HepG2 (cell line): ENCODE results near the gene AP4S1. TPM values are rescaled to one million over a fixed set of nuclear protein-coding genes. Genes with fewer than 3 reads are reported as not detected.

Source experiments
- ATAC-seq: fragments of 200-7000 bp; cut with Tn5 transposase; 3 replicates; pipeline ENCODE4 v1.9.1; 2020; ENCODE audit warnings: mild to moderate bottlenecking, moderate library complexity
- BruUV-seq: library from RNA; stranded (reverse); fragments of 400-500 nt; replicated peaks from 2 replicates; lab custom pipeline; 2021; lab: Mats Ljungman, UMichigan
- CTCF ChIA-PET: fragments of 300-600 bp; formaldehyde crosslinking; extraction: SDS; loops from one replicate; lab custom pipeline; 2021; ENCODE audit warnings: low total read pairs, inconsistent platforms, low intra/inter-chr PET ratio; lab: Yijun Ruan, JAX
- POLR2A ChIA-PET: fragments of 350-600 bp; sonication (Branson Sonifier 250); formaldehyde crosslinking; loops from one replicate; lab custom pipeline; 2020; ENCODE audit warnings: antibody characterized with exemption, inconsistent platforms; lab: Yijun Ruan, JAX
- DNase-seq: peaks from one replicate; pipeline ENCODE4 v3.0.0-alpha.2; 2015; ENCODE audit warnings: low spot score
- FAIRE-seq: peaks from 3 replicates; lab custom pipeline; 2011; peaks lifted over from hg19 to GRCh38; lab: Jason Lieb, UNC
- H2AFZ ChIP-seq: one replicate; pipeline ENCODE4 v1.6.1; 2011; ENCODE audit warnings: low read length, inconsistent platforms
- H3K27ac ChIP-seq: fragments of 300-600 bp; 3 replicates; pipeline ENCODE4 v1.8.0; 2011; ENCODE audit warnings: mixed run types, mild to moderate bottlenecking, mixed read lengths, low read length, inconsistent platforms; ENCODE audit not compliant: insufficient read depth; ENCODE audit errors: extremely low read length
- H3K27me3 ChIP-seq, 2 experiments: fragments of 200-600 bp in 1 of 2; 2 replicates in 1 of 2; 3 replicates in 1 of 2; pipeline versions ENCODE4 v1.6.0 to v1.8.0; 2011; ENCODE audit warnings: low read length in 2 of 2, mild to moderate bottlenecking in 2 of 2, moderate library complexity in 2 of 2, inconsistent platforms in 1 of 2; ENCODE audit not compliant: insufficient read depth in 2 of 2, control insufficient read depth in 1 of 2
- H3K36me3 ChIP-seq, 2 experiments: fragments of 200-600 bp in 1 of 2; replicated peaks in 1 of 2; 2 replicates in 1 of 2; 3 replicates in 1 of 2; pipeline versions ENCODE4 v1.5.1 to v1.8.0; 2011; ENCODE audit warnings: low read length in 2 of 2, inconsistent platforms in 1 of 2; ENCODE audit not compliant: insufficient read depth in 2 of 2, control insufficient read depth in 1 of 2
- H3K4me1 ChIP-seq: 2 replicates; pipeline ENCODE4 v1.5.1; 2012; ENCODE audit warnings: low read length, inconsistent platforms; ENCODE audit not compliant: insufficient read depth
- H3K4me2 ChIP-seq: 2 replicates; pipeline ENCODE4 v1.6.0; 2011; ENCODE audit warnings: low read depth, low read length, inconsistent platforms
- H3K4me3 ChIP-seq, 3 experiments: fragments of 200-600 bp in 1 of 3; sonication (generic), shearing (Covaris generic) in 1 of 3; replicated peaks in 1 of 3; 2 replicates each; pipeline ENCODE4 v1.5.1; 2011 to 2016; ENCODE audit warnings: low read length in 3 of 3, inconsistent platforms in 2 of 3, low read depth in 2 of 3, mild to moderate bottlenecking in 2 of 3, control low read depth in 1 of 3, mixed read lengths in 1 of 3; ENCODE audit not compliant: insufficient read depth in 1 of 3
- H3K79me2 ChIP-seq: one replicate; pipeline ENCODE4 v1.6.1; 2011; ENCODE audit warnings: low read length, inconsistent platforms; ENCODE audit not compliant: insufficient read depth
- H3K9ac ChIP-seq: 2 replicates; pipeline ENCODE4 v1.6.0; 2011; ENCODE audit warnings: mild to moderate bottlenecking, low read depth, low read length, inconsistent platforms; ENCODE audit not compliant: insufficient read depth
- H3K9me3 ChIP-seq: 2 replicates; pipeline ENCODE4 v1.5.1; 2012; ENCODE audit warnings: mild to moderate bottlenecking, low read length
- H4K20me1 ChIP-seq: 2 replicates; pipeline ENCODE4 v1.6.0; 2011; ENCODE audit warnings: inconsistent platforms, mild to moderate bottlenecking, low read length, moderate library complexity; ENCODE audit not compliant: insufficient read depth
- ARID5B ChIP-seq: IDR thresholded peaks from 2 replicates; pipeline ENCODE4 v1.4.0; 2020; ENCODE audit warnings: mild to moderate bottlenecking, missing genetic modification reagents
- FOSL1 ChIP-seq: sonication (generic); formaldehyde crosslinking; IDR thresholded peaks from 2 replicates; pipeline ENCODE4 v1.9.0; 2021; ENCODE audit warnings: missing genetic modification reagents, borderline replicate concordance
- FOSL2 ChIP-seq: sonication (generic); formaldehyde crosslinking; IDR thresholded peaks from 2 replicates; pipeline ENCODE4 v1.4.0; 2020; ENCODE audit warnings: missing genetic modification reagents
- GATAD2A ChIP-seq: IDR thresholded peaks from 2 replicates; pipeline ENCODE4 v1.6.1; 2016
- HNF4G ChIP-seq, 2 experiments: sonication (generic) in 1 of 2; formaldehyde crosslinking in 1 of 2; IDR thresholded peaks; 2 replicates each; pipeline versions ENCODE4 v1.4.0 to v1.6.1; 2011 to 2020; ENCODE audit warnings: borderline replicate concordance in 2 of 2, low read depth in 2 of 2, mild to moderate bottlenecking in 2 of 2, low read length in 1 of 2, missing genetic modification reagents in 1 of 2, moderate library complexity in 1 of 2
- ISL2 ChIP-seq: sonication (generic); formaldehyde crosslinking; IDR thresholded peaks from 2 replicates; pipeline ENCODE4 v1.5.0; 2020; ENCODE audit warnings: missing genetic modification reagents
- MXD4 ChIP-seq: IDR thresholded peaks from 2 replicates; pipeline ENCODE4 v1.6.1; 2016; ENCODE audit warnings: mild to moderate bottlenecking, missing biosample characterization, missing genetic modification reagents
- RXRB ChIP-seq: IDR thresholded peaks from 2 replicates; pipeline ENCODE4 v1.6.1; 2016; ENCODE audit warnings: borderline replicate concordance, missing genetic modification reagents, missing compliant biosample characterization
- SOX5 ChIP-seq: IDR thresholded peaks from 2 replicates; pipeline ENCODE4 v1.6.1; 2016; ENCODE audit warnings: borderline replicate concordance
- ZNF264 ChIP-seq: sonication (generic); formaldehyde crosslinking; IDR thresholded peaks from 2 replicates; pipeline ENCODE4 v1.4.0; 2020; ENCODE audit warnings: missing genetic modification reagents
- ZNF569 ChIP-seq: sonication (generic); formaldehyde crosslinking; IDR thresholded peaks from 2 replicates; pipeline ENCODE4 v1.5.0; 2020; ENCODE audit warnings: mild to moderate bottlenecking, missing genetic modification reagents, moderate library complexity, borderline replicate concordance
- ZSCAN30 ChIP-seq: sonication (generic); formaldehyde crosslinking; IDR thresholded peaks from 2 replicates; pipeline ENCODE4 v1.5.0; 2020; ENCODE audit warnings: mild to moderate bottlenecking, missing genetic modification reagents
- WGBS: methylation state at CpG from one replicate; pipeline ENCODE4 v1.1.6; 2017; ENCODE audit warnings: low lambda C conversion rate; 5-methylcytosine and 5-hydroxymethylcytosine counted together
- in situ Hi-C: cut with HindIII; loops from 2 replicates; pipeline ENCODE4 v1.10.0; 2017; ENCODE audit warnings: low pct_unique_long_range_greater_than_20kb; ENCODE audit not compliant: extremely low pct_ligation_motif_present
- intact Hi-C: fragments of 100-400 bp; cut with micrococcal nuclease; formaldehyde crosslinking; loops from one replicate; pipeline ENCODE4 v1.10.0; 2022; ENCODE audit not compliant: unreplicated experiment
- polyA plus RNA-seq, 8 experiments: library from polyadenylated mRNA; depleted of rRNA in 3 of 8; stranded (reverse) in 7 of 8; unstranded in 1 of 8; fragments of >200 nt; fragmentation: Illumina TruSeq in 4 of 8; extraction: Trizol in 4 of 8; gene quantifications; 2 replicates each; pipeline versions ENCODE4 v1.2.1 to v1.2.3, GENCODE V29; 2011 to 2016; ENCODE audit warnings: low read depth in 4 of 8, missing spikeins in 1 of 8, mixed read lengths in 1 of 8; ENCODE audit not compliant: insufficient read depth in 1 of 8
- total RNA-seq, 5 experiments: library from RNA; depleted of rRNA; stranded (reverse); fragments of >200 nt; fragmentation: Illumina TruSeq; extraction: Trizol; gene quantifications; 2 replicates each; pipeline ENCODE4 v1.2.3, GENCODE V29; 2016; ENCODE audit warnings: low read depth in 1 of 5
- TF ChIP-seq, protein P1 (sequence below): sonication (generic); formaldehyde crosslinking; IDR thresholded peaks from 2 replicates; pipeline ENCODE4 v1.5.1; 2020; ENCODE audit warnings: mild to moderate bottlenecking, missing genetic modification reagents, moderate library complexity
- TF ChIP-seq, protein P2 (sequence below): sonication (generic); formaldehyde crosslinking; IDR thresholded peaks from 2 replicates; pipeline ENCODE4 v1.5.1; 2020; ENCODE audit warnings: mild to moderate bottlenecking, missing genetic modification reagents, moderate library complexity

The AP4S1 gene
- total and polyA plus RNA-seq, 2 of the 13 experiments (the other 11 are each of a cell fraction or from before 2014, with no cell fraction given): 3.9 to 21.1 TPM

DNA sequence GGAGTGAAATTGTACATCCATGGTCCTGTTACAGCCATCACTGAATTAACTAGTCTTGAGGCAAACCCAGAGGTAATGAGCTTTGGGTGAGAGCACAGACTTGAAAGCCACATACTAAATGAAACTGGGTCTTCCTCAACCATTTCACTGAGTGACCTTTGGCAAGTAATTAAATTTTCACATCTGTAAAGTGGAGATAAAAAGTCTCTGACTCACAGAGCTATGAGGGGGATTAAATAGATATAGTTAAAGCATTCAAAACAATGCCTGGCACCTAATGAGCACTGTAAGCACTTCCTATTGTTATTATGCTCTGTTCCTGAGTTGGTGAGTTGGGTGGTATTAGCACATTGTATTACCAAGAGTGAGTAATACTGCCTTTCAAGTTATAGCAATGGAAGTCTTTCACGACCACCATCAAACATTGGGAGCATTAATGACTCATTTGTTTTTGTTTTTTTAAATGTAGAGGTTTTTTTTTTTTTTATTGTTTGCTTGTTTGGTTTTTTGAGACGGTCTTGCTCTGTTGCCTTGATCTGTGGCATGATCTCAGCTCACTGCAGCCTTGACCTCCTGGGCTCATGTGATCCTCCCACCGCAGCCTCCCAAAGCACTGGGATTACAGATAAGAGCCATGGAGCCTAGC is 13.2 kb downstream of the AP4S1 start:
- Histone ChIP-seq H3K4me2 (peak overlapping the region; percentile 37), H4K20me1 (no peaks in the 10 kb centered on the region), H3K4me3 (no peak overlapping the region), H3K36me3 (no peaks in the 10 kb centered on the region), H3K9me3 (no peaks in the 10 kb centered on the region), H3K27ac (peak overlapping the region; percentile 48), H3K27me3 (no peaks in the 10 kb centered on the region), H2AFZ (peak overlapping the region; percentile 44), H3K9ac (peak overlapping the region; percentile 25), H3K4me1 (peaks cover 38% of the 10 kb centered on the region), H3K79me2 (no peaks in the 10 kb centered on the region)
- DNase-seq (peak; percentile 82), ATAC-seq (peak; percentile 49), FAIRE-seq (no peak)
- no TSS peak for BruUV-seq
- intact Hi-C loops: loop anchor here (1.0 kb wide), 1 partner anchor 44 kb away; no protein-coding TSS in a partner anchor
- in situ Hi-C loops: no loop called here
- ChIA-PET CTCF (no interaction called here), POLR2A (interaction anchor here (0.7 to 5.3 kb wide), 10 partner anchors 9 to 382 kb away, joined by 3 to 126 read pairs (median 4); partner anchors contain the start of genes AP4S1, HEATR5A and STRN3)
- WGBS: 21% methylated on average over 2 of the region's 3 CpGs
- TF ChIP-seq ZNF569 (CRISPR knock-in tag) (no peak), FOSL1 (CRISPR knock-in tag) (peak; percentile 44; the same call in 1 of the 2 replicates), GATAD2A (CRISPR knock-in tag) (peak; percentile 56), MXD4 (CRISPR knock-in tag) (0 out of 2 replicates have a peak, but pooled peaks have one; percentile 29), HNF4G (IDR thresholded peaks at IDR 0.05; ENCODE audit: borderline replicate concordance, low read depth, low read length) (peak; percentile 27; the same call in 1 of the 2 replicates), HNF4G (CRISPR knock-in tag; IDR thresholded peaks at IDR 0.05; ENCODE audit: borderline replicate concordance, low read depth) (no peak), ZSCAN30 (CRISPR knock-in tag) (no peak), SOX5 (CRISPR knock-in tag) (peak; percentile 88; the same call in 1 of the 2 replicates), RXRB (CRISPR knock-in tag) (peak; percentile 40; the same call in 1 of the 2 replicates), ZNF264 (CRISPR knock-in tag) (no peak), ARID5B (peak; percentile 78), ISL2 (CRISPR knock-in tag) (0 out of 2 replicates have a peak, but pooled peaks have one; percentile 41), FOSL2 (peak; percentile 80)
- TF ChIP-seq, protein P1, sequence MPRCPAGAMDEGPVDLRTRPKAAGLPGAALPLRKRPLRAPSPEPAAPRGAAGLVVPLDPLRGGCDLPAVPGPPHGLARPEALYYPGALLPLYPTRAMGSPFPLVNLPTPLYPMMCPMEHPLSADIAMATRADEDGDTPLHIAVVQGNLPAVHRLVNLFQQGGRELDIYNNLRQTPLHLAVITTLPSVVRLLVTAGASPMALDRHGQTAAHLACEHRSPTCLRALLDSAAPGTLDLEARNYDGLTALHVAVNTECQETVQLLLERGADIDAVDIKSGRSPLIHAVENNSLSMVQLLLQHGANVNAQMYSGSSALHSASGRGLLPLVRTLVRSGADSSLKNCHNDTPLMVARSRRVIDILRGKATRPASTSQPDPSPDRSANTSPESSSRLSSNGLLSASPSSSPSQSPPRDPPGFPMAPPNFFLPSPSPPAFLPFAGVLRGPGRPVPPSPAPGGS (CRISPR knock-in tag): no peak
- TF ChIP-seq, protein P2, sequence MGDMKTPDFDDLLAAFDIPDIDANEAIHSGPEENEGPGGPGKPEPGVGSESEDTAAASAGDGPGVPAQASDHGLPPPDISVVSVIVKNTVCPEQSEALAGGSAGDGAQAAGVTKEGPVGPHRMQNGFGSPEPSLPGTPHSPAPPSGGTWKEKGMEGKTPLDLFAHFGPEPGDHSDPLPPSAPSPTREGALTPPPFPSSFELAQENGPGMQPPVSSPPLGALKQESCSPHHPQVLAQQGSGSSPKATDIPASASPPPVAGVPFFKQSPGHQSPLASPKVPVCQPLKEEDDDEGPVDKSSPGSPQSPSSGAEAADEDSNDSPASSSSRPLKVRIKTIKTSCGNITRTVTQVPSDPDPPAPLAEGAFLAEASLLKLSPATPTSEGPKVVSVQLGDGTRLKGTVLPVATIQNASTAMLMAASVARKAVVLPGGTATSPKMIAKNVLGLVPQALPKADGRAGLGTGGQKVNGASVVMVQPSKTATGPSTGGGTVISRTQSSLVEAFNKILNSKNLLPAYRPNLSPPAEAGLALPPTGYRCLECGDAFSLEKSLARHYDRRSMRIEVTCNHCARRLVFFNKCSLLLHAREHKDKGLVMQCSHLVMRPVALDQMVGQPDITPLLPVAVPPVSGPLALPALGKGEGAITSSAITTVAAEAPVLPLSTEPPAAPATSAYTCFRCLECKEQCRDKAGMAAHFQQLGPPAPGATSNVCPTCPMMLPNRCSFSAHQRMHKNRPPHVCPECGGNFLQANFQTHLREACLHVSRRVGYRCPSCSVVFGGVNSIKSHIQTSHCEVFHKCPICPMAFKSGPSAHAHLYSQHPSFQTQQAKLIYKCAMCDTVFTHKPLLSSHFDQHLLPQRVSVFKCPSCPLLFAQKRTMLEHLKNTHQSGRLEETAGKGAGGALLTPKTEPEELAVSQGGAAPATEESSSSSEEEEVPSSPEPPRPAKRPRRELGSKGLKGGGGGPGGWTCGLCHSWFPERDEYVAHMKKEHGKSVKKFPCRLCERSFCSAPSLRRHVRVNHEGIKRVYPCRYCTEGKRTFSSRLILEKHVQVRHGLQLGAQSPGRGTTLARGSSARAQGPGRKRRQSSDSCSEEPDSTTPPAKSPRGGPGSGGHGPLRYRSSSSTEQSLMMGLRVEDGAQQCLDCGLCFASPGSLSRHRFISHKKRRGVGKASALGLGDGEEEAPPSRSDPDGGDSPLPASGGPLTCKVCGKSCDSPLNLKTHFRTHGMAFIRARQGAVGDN (CRISPR knock-in tag): no peak
